Gastroesophageal sphincter (tissue), 4 donors: ENCODE results near the gene TSPOAP1. TPM values are rescaled to one million over a fixed set of nuclear protein-coding genes. Genes with fewer than 3 reads are reported as not detected.

Experiments
- ATAC-seq: fragments of 150-250 bp; one replicate; pipeline ENCODE4 v1.9.1; 2016; ENCODE audit warnings: mild to moderate bottlenecking, moderate library complexity
- H3K27ac ChIP-seq, 4 donors: fragments of 200-600 bp; sonication (generic) in 3 of 4; 1 replicate in 3 of 4; 2 replicates in 1 of 4; pipeline ENCODE4 v1.5.1; 2016 to 2019
- H3K27me3 ChIP-seq: fragments of 200-600 bp; sonication (generic); one replicate; pipeline ENCODE4 v1.5.1; 2019
- H3K36me3 ChIP-seq, 2 donors: fragments of 200-600 bp; sonication (generic); one replicate each; pipeline ENCODE4 v1.5.1; 2019; ENCODE audit warnings: control low read depth in 1 of 2
- H3K4me1 ChIP-seq, 3 donors: fragments of 200-600 bp; sonication (generic); 1 replicate in 2 of 3; 2 replicates in 1 of 3; pipeline ENCODE4 v1.5.1; 2016 to 2019; ENCODE audit warnings: control low read depth in 2 of 3
- H3K4me3 ChIP-seq, 2 donors: fragments of 200-600 bp; sonication (generic); one replicate each; pipeline ENCODE4 v1.5.1; 2019; ENCODE audit warnings: mild to moderate bottlenecking in 1 of 2, moderate library complexity in 1 of 2
- H3K9me3 ChIP-seq, 3 donors: fragments of 200-600 bp; sonication (generic); one replicate each; pipeline ENCODE4 v1.5.1; 2017 to 2019; ENCODE audit warnings: control low read depth in 2 of 3
- CTCF ChIP-seq, 4 experiments: fragments of 200-600 bp in 2 of 4; fragments of 450-650 bp in 2 of 4; sonication (generic) in 1 of 4; IDR thresholded peaks; one replicate each; pipeline ENCODE4 v1.5.1; 2017 to 2019; ENCODE audit warnings: antibody characterized with exemption in 4 of 4, mild to moderate bottlenecking in 2 of 4, moderate library complexity in 2 of 4
- EP300 ChIP-seq: sonication (generic); formaldehyde crosslinking; IDR thresholded peaks from one replicate; pipeline ENCODE4 v1.6.1; 2017; ENCODE audit warnings: antibody characterized with exemption, mild to moderate bottlenecking
- POLR2A ChIP-seq, 2 donors: fragments of 450-650 bp; IDR thresholded peaks; one replicate each; pipeline ENCODE4 v1.6.1; 2017; ENCODE audit warnings: antibody characterized with exemption in 2 of 2, mild to moderate bottlenecking in 2 of 2, moderate library complexity in 1 of 2
- POLR2AphosphoS5 ChIP-seq: sonication (generic); formaldehyde crosslinking; IDR thresholded peaks from one replicate; pipeline ENCODE4 v1.6.1; 2017; ENCODE audit warnings: antibody characterized with exemption
- WGBS, 2 donors: methylation state at CpG; one replicate each; pipeline ENCODE4 v1.1.5; 2018; ENCODE audit warnings: low coverage in 1 of 2; 5-methylcytosine and 5-hydroxymethylcytosine counted together
- total RNA-seq, 4 donors: library from RNA; depleted of rRNA; stranded (reverse); fragments of >200 nt; gene quantifications; one replicate each; pipeline ENCODE4 v1.1.0, GENCODE V29; 2016

The TSPOAP1 gene
- total RNA-seq, 4 donors from 2014 or later, result 7.4 to 44.8 (median 23.0) TPM

DNA sequence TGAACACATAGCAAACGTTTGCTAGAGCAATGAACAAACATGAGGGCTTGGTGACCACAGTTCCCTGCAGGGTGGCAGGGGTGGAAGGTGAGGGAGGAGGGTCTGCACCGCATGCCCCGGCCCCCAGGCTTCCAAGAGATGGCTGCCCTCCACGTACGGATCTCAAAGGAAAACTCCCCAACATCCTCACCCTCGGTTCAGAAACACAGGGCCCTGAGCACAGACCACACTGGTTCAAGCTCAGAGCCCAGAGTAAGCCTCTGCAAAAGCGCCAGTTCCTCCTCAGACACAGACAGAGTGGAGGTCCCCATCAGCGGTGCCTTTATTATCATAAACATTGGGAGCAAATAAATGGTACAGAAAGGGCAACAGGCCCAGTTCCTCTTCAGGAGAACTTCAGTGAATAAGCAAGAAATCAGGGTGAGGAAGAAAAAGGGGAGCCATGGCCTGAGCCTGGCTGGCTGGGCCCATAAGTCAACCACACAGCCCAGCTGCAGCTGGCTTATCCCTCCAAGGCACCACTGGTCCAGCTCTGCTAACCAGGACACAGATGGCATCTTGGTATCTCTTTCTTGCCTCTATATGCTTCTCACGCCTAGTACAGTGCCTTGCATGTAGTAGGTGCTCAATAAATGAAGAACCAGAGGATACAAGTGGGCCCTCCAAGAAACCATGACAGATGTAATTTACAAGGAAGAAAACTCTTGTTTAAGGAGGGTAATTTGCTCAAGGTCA is 58.9 kb downstream of the TSPOAP1 start:
- TF ChIP-seq POLR2A (IDR thresholded peaks at IDR 0.05) (no peak), EP300 (no peak), POLR2AphosphoS5 (no peak), CTCF (IDR thresholded peaks at IDR 0.05) (no peak)
- WGBS, 2 donors, result 74% methylated on average over 7 of the region's 9 CpGs; no CpG with 5 or more reads in 1 of the 2 donors

DNA sequence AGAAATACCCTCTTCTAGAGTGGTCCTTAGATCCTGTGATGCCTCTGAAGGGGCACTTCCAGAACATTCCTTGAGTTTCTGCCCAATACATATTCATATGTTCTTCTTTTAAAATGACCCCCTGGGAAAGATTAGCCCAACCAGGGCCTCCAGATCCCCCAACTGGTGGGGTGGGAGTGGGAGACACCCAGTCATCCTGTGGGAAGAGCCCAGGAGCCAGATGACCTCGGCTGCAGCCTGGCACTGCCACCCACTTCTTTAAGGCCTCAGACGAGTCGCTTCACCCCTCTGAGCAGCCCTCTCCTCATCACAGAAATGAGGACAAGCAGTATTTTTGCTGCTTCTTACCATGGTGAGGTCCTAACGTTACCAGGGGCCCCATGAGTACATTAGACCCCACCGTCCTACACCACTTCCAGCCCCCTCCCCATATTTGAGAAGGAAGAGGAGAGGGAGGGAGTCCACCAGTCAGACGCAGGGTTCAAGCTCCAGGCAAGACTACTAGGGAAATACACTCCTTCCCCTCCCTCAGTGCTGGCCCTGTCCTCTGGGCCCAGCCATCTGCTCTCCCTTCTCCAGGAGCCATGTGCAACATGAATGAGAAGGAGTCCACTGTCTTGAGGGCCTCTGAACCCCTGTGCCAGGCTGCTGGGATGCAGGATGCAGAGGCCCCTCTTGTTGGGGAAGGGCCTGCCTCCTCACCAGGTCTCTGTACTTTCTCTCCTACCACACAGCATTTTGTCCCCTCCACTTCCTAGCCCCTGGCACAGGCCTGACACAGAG is 59.6 kb downstream of the TSPOAP1 start:
- Histone ChIP-seq H3K4me1 (no peaks in the 10 kb centered on the region), H3K9me3 (no peaks in the 10 kb centered on the region), H3K4me3 (no peak overlapping the region), H3K36me3 (no peaks in the 10 kb centered on the region), H3K27me3 (peaks cover 54% of the 10 kb centered on the region), H3K27ac (no peak overlapping the region)
- no peak for ATAC-seq
- TF ChIP-seq POLR2AphosphoS5 (no peak), POLR2A (IDR thresholded peaks at IDR 0.05) (no peak), EP300 (no peak), CTCF (IDR thresholded peaks at IDR 0.05) (no peak)
- 66 to 82% methylated on average over 3 to 5 of the region's 6 CpGs for WGBS, 2 donors

More for the DNA sequence above, 58.9 kb downstream of the TSPOAP1 start:
- no peak overlapping the region for H3K4me3 ChIP-seq
- no peaks in the 10 kb centered on the region for H3K36me3 ChIP-seq
- H3K27me3 ChIP-seq, result peaks cover 46% of the 10 kb centered on the region
- H3K9me3 ChIP-seq, result no peaks in the 10 kb centered on the region
- H3K4me1 ChIP-seq, result no peaks in the 10 kb centered on the region
- no peak for ATAC-seq
- H3K27ac ChIP-seq, result no peak overlapping the region

DNA sequence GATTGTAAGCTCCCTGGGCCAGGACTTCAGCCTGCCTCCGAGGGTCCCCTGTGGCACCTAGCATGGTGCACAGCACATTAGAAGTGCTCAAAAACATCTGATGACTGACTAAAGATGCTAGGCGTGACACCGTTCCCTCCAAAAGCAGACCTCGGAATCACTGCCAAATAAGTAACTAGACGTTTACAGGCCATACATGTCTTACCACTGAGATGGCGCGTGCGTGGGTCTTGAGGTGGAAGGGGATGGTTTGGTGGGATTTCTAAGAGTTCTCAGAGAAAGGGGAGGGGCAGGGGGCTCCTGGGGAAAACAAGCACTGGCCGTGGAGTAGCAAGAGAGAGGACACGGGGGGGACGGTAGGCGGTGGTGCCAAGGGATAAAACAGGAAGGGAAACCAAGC is 60.3 kb downstream of the TSPOAP1 start:
- Histone ChIP-seq H3K4me1 (no peaks in the 10 kb centered on the region), H3K27ac (no peak overlapping the region), H3K9me3 (no peaks in the 10 kb centered on the region), H3K36me3 (no peaks in the 10 kb centered on the region), H3K27me3 (peaks cover 60% of the 10 kb centered on the region), H3K4me3 (no peak overlapping the region)
- WGBS, 2 donors, result 66 to 83% methylated on average over 4 to 6 of the region's 12 CpGs
- TF ChIP-seq EP300 (no peak), CTCF (IDR thresholded peaks at IDR 0.05) (no peak), POLR2AphosphoS5 (no peak), POLR2A (IDR thresholded peaks at IDR 0.05) (no peak)
- ATAC-seq, result no peak

GRCh38 chr17:58267347-58268324 is 61.0 kb downstream of the TSPOAP1 start:
- H3K27ac ChIP-seq, result no peak overlapping the region
- ATAC-seq, result no peak
- H3K4me3 ChIP-seq, result no peak overlapping the region
- TF ChIP-seq EP300, result no peak
- TF ChIP-seq POLR2A (IDR thresholded peaks at IDR 0.05), result no peak
- TF ChIP-seq POLR2AphosphoS5, result no peak
- no peak for TF ChIP-seq CTCF (IDR thresholded peaks at IDR 0.05)
- H3K27me3 ChIP-seq, result peaks cover 67% of the 10 kb centered on the region
- WGBS, 2 donors, result 82 to 88% methylated on average over 2 to 7 of the region's 22 CpGs
- H3K9me3 ChIP-seq, result no peaks in the 10 kb centered on the region
- no peaks in the 10 kb centered on the region for H3K4me1 ChIP-seq
- H3K36me3 ChIP-seq, result no peaks in the 10 kb centered on the region
